HG03575 (cell line): ENCODE data around the gene CLIC6.
"Not testable (repeated sequence)": the region's sequence is repeated elsewhere in the genome, so short reads cannot be mapped to it uniquely, and the experiment has no call there.

Experiments
- ATAC-seq: cut with Tn5 transposase; IDR thresholded peaks from one replicate; pipeline ENCODE4 v1.9.1; 2021; ENCODE audit not compliant: unreplicated experiment, insufficient number of reproducible peaks, low FRiP score; ENCODE audit errors: extremely low read depth

The CLIC6 gene

DNA sequence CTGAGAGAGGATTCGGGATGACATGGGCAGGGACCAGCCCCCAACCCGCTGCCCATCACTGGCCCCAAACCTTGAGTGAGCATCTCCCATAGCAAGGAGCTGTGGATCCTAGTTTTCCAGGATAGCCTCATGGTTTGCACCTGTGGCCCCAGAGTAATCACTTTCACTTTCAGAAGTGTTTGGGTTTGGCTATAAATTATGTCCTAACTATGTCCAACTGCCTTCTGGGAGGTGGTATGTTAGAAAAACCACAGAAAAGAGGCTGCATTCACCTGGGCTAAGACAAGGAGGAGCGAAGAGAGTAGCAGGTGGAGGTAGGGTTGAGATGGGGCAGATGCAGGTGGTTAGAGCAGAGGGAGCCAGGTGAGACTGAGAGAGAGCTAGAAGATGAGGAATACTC is 19.4 kb upstream of the CLIC6 start:
- ATAC-seq = no peak

- ATAC-seq = no peak
Observed at GRCh38 chr21:34650861-34651431, 17.8 kb upstream of the CLIC6 start.

DNA sequence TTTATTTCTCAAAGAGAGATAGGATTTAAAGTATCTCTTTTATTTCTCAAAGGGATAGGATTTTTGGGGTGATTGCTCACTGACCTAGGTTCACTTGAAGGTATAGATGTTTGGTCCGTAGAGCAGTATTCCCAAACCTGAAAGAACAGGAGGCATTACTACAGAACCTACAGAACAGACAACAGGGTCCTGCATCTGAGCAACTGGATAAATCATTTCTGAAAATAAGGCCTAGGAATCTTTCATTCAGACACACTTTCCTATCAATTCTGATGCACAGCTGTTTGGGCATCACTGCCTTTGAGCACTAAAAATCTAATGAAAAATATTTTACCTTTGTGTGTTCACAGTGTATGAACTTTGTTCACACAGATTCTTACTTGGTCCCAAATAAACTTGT is 17.2 kb upstream of the CLIC6 start:
- ATAC-seq = no peak

DNA sequence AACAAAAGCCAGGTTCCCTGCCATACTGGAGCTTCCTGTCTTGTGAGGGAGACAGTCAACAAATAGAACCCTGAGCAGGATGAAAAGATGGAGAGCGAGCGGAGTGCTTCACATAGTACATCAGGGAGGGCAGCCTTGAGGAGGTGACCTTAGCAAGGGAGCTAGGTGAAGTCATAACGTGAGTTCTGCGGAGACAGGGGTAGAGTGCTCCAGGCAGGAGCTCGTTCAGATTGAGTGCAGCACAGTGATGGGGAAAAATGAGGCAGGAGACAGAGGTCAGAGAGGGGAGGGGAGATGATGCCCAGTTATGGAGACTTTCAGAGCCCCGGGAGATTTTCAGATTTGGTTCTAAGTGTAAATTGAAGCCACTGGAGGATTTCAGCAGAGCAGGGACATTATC is 15.3 kb upstream of the CLIC6 start:
- no peak for ATAC-seq

- ATAC-seq = no peak
Observed at GRCh38 chr21:34661848-34662247, 6.9 kb upstream of the CLIC6 start.

DNA sequence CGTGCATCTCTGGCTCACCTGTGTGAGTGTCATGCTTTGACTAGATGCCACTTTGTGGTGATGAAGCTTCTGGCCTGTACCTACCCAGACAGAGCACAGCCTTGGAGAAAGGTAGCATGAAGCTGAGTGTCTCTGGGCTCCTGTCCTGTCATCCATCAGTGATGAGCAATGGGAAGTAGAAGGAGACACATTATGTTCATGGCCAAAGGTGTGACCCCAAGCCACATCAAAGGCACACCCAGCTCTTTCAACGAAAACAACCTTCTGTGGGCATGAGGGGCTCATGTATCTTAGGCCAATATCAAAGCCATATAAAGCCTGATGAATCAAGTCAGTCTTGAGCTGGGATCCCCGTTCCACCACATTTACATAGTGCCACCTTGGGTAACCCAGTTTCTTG is 1.0 kb upstream of the CLIC6 start:
- no peak for ATAC-seq

- ATAC-seq = no peak
Observed at GRCh38 chr21:34669149-34669879, 520 bp downstream of the CLIC6 start.

GRCh38 chr21:34669880-34670219 is 1.1 kb downstream of the CLIC6 start:
- ATAC-seq = not testable (repeated sequence)

DNA sequence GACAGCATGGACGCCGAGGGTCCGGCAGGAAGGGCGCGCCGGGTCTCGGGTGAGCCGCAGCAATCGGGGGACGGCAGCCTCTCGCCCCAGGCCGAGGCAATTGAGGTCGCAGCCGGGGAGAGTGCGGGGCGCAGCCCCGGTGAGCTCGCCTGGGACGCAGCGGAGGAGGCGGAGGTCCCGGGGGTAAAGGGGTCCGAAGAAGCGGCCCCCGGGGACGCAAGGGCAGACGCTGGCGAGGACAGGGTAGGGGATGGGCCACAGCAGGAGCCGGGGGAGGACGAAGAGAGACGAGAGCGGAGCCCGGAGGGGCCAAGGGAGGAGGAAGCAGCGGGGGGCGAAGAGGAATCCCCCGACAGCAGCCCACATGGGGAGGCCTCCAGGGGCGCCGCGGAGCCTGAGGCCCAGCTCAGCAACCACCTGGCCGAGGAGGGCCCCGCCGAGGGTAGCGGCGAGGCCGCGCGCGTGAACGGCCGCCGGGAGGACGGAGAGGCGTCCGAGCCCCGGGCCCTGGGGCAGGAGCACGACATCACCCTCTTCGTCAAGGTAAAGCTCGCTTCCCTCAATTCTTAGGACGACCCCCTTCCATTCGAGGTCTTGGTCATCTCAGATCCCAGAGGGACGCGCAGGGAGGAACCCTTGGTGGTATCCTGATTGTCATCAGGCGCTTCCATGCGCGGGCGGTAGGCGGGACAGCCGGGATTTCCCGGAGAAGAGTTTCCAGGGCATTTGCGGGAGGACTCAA is 1.6 kb downstream of the CLIC6 start:
- ATAC-seq = no peak

GRCh38 chr21:34670962-34671348 is 2.2 kb downstream of the CLIC6 start:
- no peak for ATAC-seq

GRCh38 chr21:34671462-34671861 is 2.7 kb downstream of the CLIC6 start:
- no peak for ATAC-seq

- no peak for ATAC-seq
Observed at GRCh38 chr21:34671891-34672290, 3.1 kb downstream of the CLIC6 start.

DNA sequence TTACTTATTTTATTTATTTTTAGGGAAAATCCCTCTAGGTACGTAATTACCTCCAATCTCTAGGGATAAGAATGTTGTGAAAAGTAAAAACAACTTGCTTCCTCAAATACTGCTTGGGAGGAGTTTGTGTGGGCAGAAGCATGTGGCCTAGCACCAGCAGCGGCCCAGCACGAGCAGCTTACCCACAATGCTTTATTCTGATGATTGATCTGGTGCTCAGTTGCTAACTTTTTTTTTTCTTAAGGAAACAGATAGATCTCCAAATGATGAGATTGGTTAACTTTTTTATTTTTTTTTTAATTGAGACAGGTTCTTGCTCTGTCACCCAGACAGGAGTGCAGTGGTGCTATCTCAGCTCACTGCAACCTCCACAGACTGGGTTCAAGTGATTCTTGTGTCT is 4.2 kb downstream of the CLIC6 start:
- no peak for ATAC-seq

GRCh38 chr21:34674468-34674867 is 5.7 kb downstream of the CLIC6 start:
- ATAC-seq = no peak

GRCh38 chr21:34675871-34676270 is 7.1 kb downstream of the CLIC6 start:
- no peak for ATAC-seq

GRCh38 chr21:34679051-34679450 is 10.3 kb downstream of the CLIC6 start:
- no peak for ATAC-seq

DNA sequence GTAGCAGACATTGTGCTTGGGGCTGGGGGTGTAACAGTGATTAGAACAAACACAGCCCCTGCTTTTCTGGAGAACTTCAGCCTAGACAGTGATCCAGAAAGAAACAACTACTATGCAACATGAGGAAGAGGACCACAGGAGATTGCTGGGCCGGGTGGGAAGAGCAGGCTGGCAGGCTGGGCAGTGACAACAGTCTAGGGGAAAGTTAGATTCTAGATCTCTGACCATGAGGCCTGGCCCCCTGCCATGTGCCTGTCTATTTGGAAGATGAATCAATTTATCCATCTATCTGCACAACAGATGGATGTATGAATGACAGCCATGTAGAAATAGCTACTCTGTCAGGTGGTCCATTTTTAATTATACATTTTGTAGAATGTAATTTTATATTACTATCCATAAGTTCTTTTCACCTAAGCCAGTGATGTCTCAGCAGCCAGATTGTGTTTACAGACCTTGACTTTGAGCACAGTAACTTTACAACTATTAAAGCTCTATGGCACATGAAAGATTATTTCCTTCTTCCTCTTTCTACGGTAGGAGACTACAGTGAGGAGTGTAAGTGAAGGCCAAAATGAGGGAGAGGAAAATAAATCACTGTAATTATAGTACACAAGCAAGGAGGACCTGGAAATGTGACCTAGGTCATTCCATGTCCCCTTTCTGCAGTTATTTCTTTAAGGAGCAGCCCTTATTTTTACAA is 15.5 kb downstream of the CLIC6 start:
- ATAC-seq = no peak

DNA sequence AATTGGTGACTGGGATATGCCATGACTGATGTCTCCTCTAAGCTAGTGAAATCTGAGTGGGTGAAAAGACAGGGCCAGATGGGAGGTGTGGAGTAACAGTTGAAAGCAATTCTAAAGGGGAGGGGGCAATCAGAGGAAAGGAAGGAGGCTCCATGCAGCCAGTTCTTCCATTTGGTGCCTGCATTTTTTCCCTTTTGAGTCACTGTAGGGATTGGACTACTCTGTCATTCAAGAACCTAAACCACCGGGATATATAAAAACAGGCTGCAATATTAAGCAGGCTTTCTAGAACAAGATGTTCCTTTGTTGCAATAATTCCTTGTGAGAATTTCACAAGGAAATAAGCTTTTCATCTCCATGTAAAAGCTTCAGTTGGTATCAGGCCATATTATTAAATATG is 18.3 kb downstream of the CLIC6 start:
- ATAC-seq = no peak

GRCh38 chr21:34687745-34688144 is 19.0 kb downstream of the CLIC6 start:
- ATAC-seq = no peak

DNA sequence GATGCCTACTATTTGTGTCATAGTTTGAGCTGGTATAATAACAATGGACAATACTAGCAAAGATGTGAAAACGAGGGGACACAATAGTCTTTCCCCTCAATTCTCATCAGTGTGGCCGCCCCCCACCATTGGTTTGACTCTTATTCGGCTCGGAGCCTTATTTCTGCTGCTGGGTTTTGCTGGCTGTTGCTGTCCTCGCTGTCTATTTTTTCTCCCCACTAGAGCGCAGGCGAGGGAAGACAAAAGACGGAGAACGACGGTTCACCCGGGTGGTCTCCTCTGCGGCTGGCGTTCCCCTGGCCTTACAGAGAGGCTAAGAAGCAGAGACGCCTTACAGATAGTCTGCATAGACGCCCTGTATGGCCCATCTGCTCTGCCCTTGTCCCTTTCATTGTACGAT is 19.4 kb downstream of the CLIC6 start:
- ATAC-seq = no peak
